Erythroblast (primary cell): ENCODE data around the gene ARHGEF28.

ENCODE experiments used
- GATA1 ChIP-seq: IDR thresholded peaks from 2 replicates; pipeline ENCODE4 v1.6.1; 2011; ENCODE audit warnings: low read depth, mild to moderate bottlenecking, control low read depth, low read length, moderate library complexity
- POLR2A ChIP-seq: IDR thresholded peaks from 2 replicates; pipeline ENCODE4 v1.6.1; 2011; ENCODE audit warnings: mild to moderate bottlenecking, low read length

GRCh38 chr5:73962801-73963425 lies 336.9 kb downstream of the ARHGEF28 start:
- no peak for TF ChIP-seq GATA1
- TF ChIP-seq POLR2A = no peak
